Ishikawa (cell line): ENCODE results near the gene NR3C1.

Experiments
- CEBPB ChIP-seq: IDR thresholded peaks from 2 replicates; pipeline ENCODE4 v1.6.1; 2012
- CREB1 ChIP-seq: IDR thresholded peaks from 2 replicates; pipeline ENCODE4 v1.6.1; 2012; ENCODE audit warnings: low read depth
- EGR1 ChIP-seq: IDR thresholded peaks from 2 replicates; pipeline ENCODE4 v1.6.1; 2012
- EP300 ChIP-seq: IDR thresholded peaks from 2 replicates; pipeline ENCODE4 v1.6.1; 2012; ENCODE audit warnings: borderline replicate concordance
- FOXM1 ChIP-seq: IDR thresholded peaks from 2 replicates; pipeline ENCODE4 v1.6.1; 2012; ENCODE audit warnings: low read depth, borderline replicate concordance
- MAX ChIP-seq: IDR thresholded peaks from 2 replicates; pipeline ENCODE4 v1.6.1; 2012
- NFIC ChIP-seq: IDR thresholded peaks from 2 replicates; pipeline ENCODE4 v1.6.1; 2012
- RAD21 ChIP-seq: IDR thresholded peaks from 2 replicates; pipeline ENCODE4 v1.6.1; 2012; ENCODE audit warnings: low read depth
- REST ChIP-seq: IDR thresholded peaks from 2 replicates; pipeline ENCODE4 v1.6.1; 2012; ENCODE audit warnings: low read depth, mild to moderate bottlenecking
- TAF1 ChIP-seq: IDR thresholded peaks from 2 replicates; pipeline ENCODE4 v1.6.1; 2012; ENCODE audit warnings: low read depth, mild to moderate bottlenecking
- TCF12 ChIP-seq: IDR thresholded peaks from 2 replicates; pipeline ENCODE4 v1.6.1; 2012; ENCODE audit warnings: low read depth
- TEAD4 ChIP-seq: IDR thresholded peaks from 2 replicates; pipeline ENCODE4 v1.6.1; 2012
- USF1 ChIP-seq: IDR thresholded peaks from 2 replicates; pipeline ENCODE4 v1.6.1; 2012
- YY1 ChIP-seq: IDR thresholded peaks from 2 replicates; pipeline ENCODE4 v1.6.1; 2012; ENCODE audit warnings: low read depth
- ZBTB7A ChIP-seq: IDR thresholded peaks from 2 replicates; pipeline ENCODE4 v1.6.1; 2012; ENCODE audit warnings: low read depth

Gene NR3C1

GRCh38 chr5:143318833-143319232, 84.7 kb downstream of the NR3C1 start:
- TF ChIP-seq FOXM1 = no peak
- TF ChIP-seq TCF12 = no peak
- no peak for TF ChIP-seq CEBPB
- no peak for TF ChIP-seq EP300
- no peak for TF ChIP-seq EGR1
- TF ChIP-seq NFIC = no peak
- no peak for TF ChIP-seq MAX

- TF ChIP-seq EGR1 (no peak), TCF12 (no peak), EP300 (no peak), REST (no peak), TEAD4 (no peak), MAX (no peak), TAF1 (no peak), RAD21 (no peak), USF1 (no peak), CEBPB (no peak), FOXM1 (no peak), CREB1 (no peak), YY1 (no peak), NFIC (no peak)
Observed at GRCh38 chr5:143318270-143318669, 85.2 kb downstream of the NR3C1 start.

GRCh38 chr5:143316844-143317631, 86.4 kb downstream of the NR3C1 start:
- TF ChIP-seq ZBTB7A (no peak), MAX (no peak), TEAD4 (no peak), EP300 (no peak), EGR1 (no peak), NFIC (no peak), TAF1 (no peak)

- no peak for TF ChIP-seq TEAD4
- no peak for TF ChIP-seq CREB1
- TF ChIP-seq NFIC = no peak
- no peak for TF ChIP-seq CEBPB
- no peak for TF ChIP-seq MAX
Observed at GRCh38 chr5:143316337-143316736, 87.1 kb downstream of the NR3C1 start.

GRCh38 chr5:143315929-143316328, 87.6 kb downstream of the NR3C1 start:
- TF ChIP-seq MAX (no peak), EGR1 (no peak), CEBPB (no peak), YY1 (no peak), FOXM1 (no peak), TCF12 (no peak), ZBTB7A (no peak), RAD21 (no peak), CREB1 (no peak), NFIC (no peak), TEAD4 (no peak), USF1 (no peak), EP300 (no peak)

GRCh38 chr5:143315214-143315613, 88.3 kb downstream of the NR3C1 start:
- TF ChIP-seq CEBPB = no peak

- TF ChIP-seq CREB1 (no peak), USF1 (no peak), NFIC (no peak), ZBTB7A (no peak), TEAD4 (no peak), TAF1 (no peak), EGR1 (no peak), TCF12 (no peak), MAX (no peak), YY1 (no peak), FOXM1 (no peak), EP300 (no peak), REST (no peak), RAD21 (no peak), CEBPB (no peak)
Observed at GRCh38 chr5:143314659-143315058, 88.8 kb downstream of the NR3C1 start.
